ENCODE results near the gene TSPAN18.

The TSPAN18 gene

DNA sequence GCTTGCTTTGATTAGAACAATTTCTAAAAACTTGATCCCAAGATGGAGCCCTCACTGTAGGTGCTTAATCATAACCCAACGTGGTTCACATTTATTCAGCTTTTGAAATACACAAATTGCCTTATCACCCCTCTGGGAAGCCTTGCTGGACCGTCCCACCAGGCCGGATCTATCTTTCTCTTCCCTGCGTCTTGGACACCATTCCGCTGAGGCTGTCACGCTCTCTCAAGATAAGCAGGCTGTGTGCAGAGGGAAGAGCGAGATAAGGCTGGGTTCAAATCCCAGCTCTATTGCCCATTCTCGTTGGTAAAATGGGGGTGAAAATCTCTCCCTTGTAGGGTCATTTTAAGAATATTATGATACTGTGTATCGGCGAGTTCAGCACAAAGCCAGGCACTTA is 244.4 kb downstream of the TSPAN18 start:
- DNase-seq = no peak

DNA sequence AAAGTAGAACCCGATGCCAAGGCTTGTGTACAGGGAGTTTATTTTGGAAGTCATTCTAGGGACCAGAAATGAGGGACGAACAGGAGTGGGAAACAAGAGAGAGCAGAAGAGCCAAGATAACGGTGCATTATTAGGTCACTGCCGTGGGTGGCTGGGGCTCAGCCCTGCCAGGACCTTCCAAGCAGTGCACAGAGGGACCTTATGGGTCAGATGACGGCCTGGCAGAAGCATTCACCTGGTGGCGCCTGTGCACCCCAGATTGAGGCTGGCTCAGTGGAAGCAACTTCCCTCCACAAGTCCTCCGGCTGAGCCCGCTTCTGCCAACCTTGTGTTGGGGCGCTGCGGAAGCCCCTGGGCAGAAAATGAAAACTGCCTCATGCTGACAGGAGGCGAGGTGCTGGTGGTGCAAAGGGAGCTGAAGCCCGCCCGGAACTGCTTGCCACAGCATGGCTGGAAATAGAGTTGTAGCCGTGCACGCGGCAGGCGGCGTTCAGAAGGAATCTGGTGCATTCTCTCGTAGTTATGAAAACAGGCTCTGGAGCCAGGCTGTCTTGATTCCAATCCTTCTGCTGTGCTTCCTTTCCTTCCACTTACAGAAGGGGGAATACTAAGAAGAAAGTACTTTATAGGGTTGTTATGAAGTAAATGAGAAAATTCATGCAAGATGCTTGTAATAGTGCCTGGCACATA is 246.1 kb downstream of the TSPAN18 start:
- DNase-seq = no peak

DNA sequence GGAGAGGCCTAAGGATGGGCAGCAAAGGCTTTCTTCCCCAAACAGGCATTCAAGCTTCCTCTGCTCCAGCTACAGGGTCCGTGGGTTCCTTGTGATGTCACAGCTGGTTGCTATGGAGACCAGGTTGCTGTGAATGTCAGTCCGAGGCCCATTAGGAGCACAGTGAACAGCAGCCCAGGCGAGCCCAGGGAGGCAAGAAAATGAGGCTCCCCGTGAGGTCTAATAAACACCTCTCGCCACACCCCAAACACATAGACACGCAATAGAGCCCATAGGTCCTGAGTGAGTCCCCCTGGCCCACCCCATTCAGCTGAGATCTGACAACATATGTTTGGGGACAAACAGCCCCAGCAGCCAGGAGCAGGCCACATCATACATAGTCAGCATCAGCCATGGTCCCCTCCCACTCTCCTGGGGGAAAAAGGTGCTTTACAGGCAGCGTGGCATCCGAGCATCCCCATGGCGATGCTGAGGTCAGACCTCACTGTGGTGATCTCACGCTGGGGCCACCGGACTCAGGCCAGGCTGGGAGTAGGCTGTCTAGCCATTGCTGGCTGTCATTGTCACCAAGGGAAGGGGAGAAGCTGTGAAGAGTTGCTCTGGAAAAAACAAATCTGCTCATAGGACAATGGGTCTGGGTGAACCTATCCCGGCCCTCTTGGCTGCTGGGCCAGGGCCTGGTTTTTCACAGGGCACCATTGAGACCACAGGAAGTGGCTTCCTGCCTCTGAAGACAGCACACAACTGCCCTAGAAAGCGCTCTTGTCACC is 247.1 kb downstream of the TSPAN18 start:
- DNase-seq = no peak

DNA sequence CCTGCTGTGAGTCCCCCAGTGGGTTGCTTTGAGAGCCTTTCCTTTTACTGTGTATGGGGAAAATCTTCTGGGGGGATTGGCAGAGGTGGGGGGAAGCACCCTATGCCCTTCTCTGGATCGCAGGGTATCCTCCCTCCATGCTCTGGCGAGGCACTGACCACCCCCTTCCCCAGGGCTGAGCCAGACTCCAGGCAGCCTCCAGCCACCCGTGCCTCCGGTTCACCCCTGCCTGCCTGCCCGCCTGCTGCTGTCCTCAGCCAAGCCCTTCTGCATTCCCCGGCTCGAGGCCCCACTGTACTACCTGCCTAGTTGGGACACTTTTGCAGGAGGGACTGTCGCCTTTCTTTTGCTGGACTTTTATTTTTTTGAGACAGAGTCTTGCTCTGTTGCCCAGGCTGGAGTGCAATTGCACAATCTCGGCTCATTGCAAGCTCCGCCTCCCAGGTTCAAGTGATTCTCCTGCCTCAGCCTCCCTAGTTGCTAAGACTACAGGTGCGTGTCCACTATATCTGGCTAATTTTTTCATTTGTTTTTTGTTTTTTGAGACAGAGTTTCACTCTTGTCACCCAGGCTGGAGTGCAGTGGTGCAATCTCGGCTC is 247.7 kb downstream of the TSPAN18 start:
- DNase-seq = no peak

DNA sequence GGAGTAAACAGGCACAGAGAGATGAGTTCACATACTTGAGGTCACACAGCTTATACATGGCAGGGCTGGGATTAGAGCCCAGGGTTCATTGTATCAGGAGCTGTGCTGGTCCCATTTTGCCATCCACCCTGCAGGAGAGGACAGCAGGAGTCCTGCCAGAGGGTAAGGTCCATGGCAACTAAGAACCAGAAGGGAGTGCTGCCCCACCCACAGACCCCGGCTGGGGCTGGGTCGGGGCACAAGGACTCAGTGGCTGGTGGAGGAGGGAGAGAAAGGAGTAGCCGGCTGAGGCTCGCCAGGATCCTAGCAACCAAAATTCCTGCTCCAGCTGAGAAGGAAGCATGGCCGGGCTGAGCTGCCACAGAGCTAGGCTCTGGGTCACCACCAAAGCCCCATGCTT is 249.8 kb downstream of the TSPAN18 start:
- DNase-seq = no peak

DNA sequence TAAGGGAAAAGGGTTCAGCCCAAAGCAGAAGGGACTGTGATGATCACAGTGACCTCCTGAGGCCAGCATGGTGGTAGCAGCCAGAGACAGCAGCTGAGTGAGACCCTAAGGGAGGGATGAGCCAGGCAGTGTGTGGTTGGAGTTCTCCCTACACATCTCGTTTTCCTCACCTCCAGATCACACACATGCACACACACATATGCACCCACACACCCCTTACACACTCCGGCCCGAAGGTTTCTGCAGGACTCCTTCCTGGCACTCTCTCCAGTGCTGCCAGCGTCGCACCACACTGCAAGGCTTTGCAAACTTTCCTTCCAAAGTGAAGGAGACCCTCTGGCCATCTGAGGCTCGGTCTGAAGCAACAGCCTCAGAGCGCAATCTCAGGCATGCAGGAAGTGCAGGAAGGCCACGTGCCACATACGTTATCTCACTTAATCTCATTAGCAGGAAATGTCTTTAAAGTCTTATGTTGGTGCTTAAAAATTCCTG is 250.8 kb downstream of the TSPAN18 start:
- DNase-seq = no peak

DNA sequence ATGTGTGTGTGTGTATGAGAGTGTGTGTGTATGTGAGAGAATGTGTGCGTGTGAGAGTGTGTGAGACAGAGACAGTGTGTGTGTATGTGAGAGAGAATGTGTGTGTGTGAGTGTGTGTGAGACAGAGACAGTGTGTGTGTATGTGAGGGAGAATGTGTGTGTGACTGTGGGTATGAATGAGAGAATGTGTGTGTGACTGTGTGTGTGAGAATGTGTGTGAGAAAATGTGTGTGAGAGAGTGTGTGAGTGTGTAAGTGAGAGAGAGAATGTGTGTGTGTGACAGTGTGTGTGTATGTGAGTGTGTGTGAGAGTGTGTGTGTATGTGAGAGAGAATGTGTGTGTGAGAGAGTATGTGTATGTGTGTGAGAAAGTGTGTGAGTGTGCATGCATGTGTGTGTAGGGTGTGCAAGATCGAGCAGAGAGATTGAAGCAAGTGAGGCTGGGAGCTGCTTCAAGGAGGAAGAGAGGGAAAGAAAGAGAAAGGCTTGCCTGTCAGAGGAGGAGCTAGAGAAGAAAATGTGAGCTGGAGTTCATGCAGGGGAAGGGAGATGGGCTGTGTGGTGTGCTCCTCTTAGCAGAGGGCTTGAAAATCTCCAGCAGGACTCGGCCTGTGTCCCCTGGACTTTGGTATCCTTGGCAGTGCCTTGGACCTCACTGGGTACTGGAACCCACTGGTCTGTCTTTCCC is 251.7 kb downstream of the TSPAN18 start:
- no peak for DNase-seq

DNA sequence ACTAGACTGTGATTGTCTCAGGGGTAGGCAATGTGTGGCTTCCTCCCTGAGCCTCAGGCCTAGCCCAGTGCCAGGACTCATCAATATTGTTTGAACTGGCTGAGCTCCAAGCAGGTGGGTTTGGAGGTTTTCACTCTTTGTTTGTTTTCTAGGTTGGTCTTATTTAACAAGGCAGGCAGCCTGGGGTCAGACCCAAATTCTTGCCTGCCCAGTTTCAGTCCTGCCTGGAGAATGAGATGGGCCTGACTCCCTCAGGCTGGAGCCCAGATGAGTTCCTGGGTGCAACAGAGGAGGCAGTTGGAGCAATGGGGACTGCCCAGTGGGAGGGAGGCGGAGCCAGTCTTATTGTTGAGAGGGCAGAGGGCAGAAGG is 252.2 kb downstream of the TSPAN18 start:
- DNase-seq = no peak

DNA sequence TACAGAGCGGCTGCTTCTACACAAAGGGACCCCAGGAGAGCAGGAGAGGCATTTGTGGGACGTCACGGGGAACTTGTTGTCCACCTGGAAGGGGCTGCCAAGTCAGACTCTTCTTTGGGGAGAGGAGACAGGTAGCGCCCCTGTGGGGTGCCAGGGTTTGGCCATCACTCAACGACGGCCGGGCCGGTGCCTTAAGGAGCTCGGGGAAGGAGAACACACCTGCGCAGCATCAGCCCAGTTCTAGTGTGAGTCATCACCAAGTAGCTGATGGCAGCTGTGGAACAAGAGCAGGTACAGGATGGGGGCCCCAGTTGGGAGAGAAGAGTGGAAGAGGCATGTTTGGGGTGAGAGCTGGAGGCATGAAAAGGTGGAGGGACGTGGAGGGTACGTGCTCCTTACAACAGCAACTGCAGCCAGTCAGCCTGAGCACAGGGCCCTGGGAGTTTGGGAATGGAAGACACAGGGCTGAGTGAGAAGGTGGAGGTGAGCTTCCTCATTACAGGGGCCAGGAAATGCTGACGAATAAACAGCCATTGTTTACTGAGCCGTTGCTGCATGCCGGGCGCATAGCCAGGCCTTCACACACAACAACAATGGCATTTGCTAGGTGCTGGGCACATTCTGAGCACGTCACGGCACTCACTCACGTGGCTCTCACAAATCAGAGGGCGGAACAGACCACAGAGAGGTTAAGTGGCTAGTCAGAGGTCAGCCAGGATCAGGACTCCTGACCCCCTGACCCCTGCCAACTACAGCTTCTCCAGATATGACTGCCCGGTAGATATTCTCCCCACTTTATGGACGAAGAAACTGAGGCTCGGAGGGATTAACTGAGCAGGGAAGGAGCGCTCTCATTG is 253.0 kb downstream of the TSPAN18 start:
- no peak for DNase-seq

DNA sequence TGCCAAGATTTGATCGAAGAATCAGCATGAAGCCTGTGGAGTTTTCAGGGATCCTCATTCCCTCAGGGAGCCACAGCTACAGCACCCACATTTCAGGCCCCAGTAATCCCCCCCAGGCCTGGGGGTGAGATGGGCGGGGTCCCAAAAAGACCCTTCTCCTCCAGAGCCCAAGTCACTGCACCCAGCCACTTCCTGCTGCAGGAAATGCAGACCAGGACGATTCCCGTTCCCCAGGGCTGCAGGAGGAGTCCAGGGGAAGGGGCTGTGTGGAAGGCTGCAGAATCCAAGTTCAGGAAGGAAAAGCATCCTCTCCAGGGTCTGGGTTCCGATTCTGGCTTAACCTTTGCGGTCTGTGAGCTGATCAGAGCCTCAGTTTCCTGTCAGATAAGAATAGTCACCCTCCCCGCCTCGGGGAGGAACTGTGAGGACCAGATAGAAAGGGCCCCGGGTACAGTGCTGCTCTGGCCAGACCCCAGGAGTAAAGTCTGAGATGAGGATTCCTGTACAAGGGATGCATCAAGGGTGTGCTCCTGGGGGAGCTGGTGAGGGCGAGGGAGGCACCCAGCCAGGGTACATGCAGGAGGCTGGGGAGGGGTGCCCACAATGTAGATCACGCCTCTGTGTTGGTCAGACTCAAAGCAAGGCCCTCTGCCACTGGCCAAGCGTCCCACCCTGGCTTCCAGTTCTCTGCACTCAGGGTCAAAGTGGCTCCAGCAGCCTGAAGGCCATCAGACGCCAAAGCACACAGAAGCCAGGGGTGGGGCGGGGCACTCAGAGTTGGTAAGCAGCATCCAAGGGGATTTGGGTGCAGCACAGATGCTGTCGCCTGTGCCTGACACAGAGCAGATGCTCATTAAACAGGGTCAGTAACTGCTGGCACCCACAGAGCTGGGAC is 254.0 kb downstream of the TSPAN18 start:
- no peak for DNase-seq

Data from stimulated activated CD8-positive, alpha-beta memory T cell treated with anti-CD3 and anti-CD28 coated beads, Interleukin-4, amount 100 ng/mL, for 48 hours (primary cell).